ENCODE data around the gene ATP9B.

Gene ATP9B

GRCh38 chr18:79241755-79242154 is 172.6 kb downstream of the ATP9B start:
- H4K20me1 ChIP-seq (ENCODE audit: insufficient read depth, low read length) = no peaks in the 10 kb centered on the region
- H3K9me3 ChIP-seq (ENCODE audit: insufficient read depth, low read length) = no peaks in the 10 kb centered on the region
- no peak overlapping the region for H2AFZ ChIP-seq (ENCODE audit: low read depth, low read length)
- H3K79me2 ChIP-seq (ENCODE audit: low read length) = no peaks in the 10 kb centered on the region
- no peak overlapping the region for H3K27ac ChIP-seq (ENCODE audit: low read length)
- H3K4me1 ChIP-seq (ENCODE audit: low read length) = peaks cover 10% of the 10 kb centered on the region
- H3K4me3 ChIP-seq (ENCODE audit: low read length) = no peak overlapping the region
- no peaks in the 10 kb centered on the region for H3K36me3 ChIP-seq (replicated peaks; ENCODE audit: low read depth, low read length)
- no peak overlapping the region for H3K4me2 ChIP-seq (ENCODE audit: low read length)
- no peak overlapping the region for H3K9ac ChIP-seq (ENCODE audit: low read length)
- H3K27me3 ChIP-seq (ENCODE audit: low read depth, low read length) = no peaks in the 10 kb centered on the region
- no peak for TF ChIP-seq CTCF (IDR thresholded peaks at IDR 0.05; ENCODE audit: low read depth, low read length)
- TF ChIP-seq EZH2phosphoT487 (IDR thresholded peaks at IDR 0.05; ENCODE audit: low read depth) = no peak

GRCh38 chr18:79242246-79242645 is 173.1 kb downstream of the ATP9B start:
- H3K36me3 ChIP-seq (replicated peaks; ENCODE audit: low read depth, low read length) = no peaks in the 10 kb centered on the region
- H4K20me1 ChIP-seq (ENCODE audit: insufficient read depth, low read length) = peaks cover 2% of the 10 kb centered on the region; the same call in 1 of the 2 replicates
- H3K9ac ChIP-seq (ENCODE audit: low read length) = no peak overlapping the region
- H3K4me1 ChIP-seq (ENCODE audit: low read length) = peaks cover 15% of the 10 kb centered on the region
- H2AFZ ChIP-seq (ENCODE audit: low read depth, low read length) = no peak overlapping the region
- no peaks in the 10 kb centered on the region for H3K27me3 ChIP-seq (ENCODE audit: low read depth, low read length)
- no peak overlapping the region for H3K4me3 ChIP-seq (ENCODE audit: low read length)
- H3K9me3 ChIP-seq (ENCODE audit: insufficient read depth, low read length) = no peaks in the 10 kb centered on the region
- H3K4me2 ChIP-seq (ENCODE audit: low read length) = no peak overlapping the region
- H3K27ac ChIP-seq (ENCODE audit: low read length) = no peak overlapping the region
- H3K79me2 ChIP-seq (ENCODE audit: low read length) = no peaks in the 10 kb centered on the region
- TF ChIP-seq CTCF (IDR thresholded peaks at IDR 0.05; ENCODE audit: low read depth, low read length) (no peak), EZH2phosphoT487 (IDR thresholded peaks at IDR 0.05; ENCODE audit: low read depth) (no peak)

- Histone ChIP-seq H3K27me3 (ENCODE audit: low read depth, low read length) (no peaks in the 10 kb centered on the region), H2AFZ (ENCODE audit: low read depth, low read length) (peak overlapping the region; percentile 5; the same call in 1 of the 2 replicates), H3K9me3 (ENCODE audit: insufficient read depth, low read length) (no peaks in the 10 kb centered on the region), H3K27ac (ENCODE audit: low read length) (no peak overlapping the region; the same call in 1 of the 2 replicates), H4K20me1 (ENCODE audit: insufficient read depth, low read length) (peaks cover 3% of the 10 kb centered on the region; the same call in 1 of the 2 replicates), H3K9ac (ENCODE audit: low read length) (peak overlapping the region; percentile 38; the same call in 1 of the 2 replicates), H3K4me3 (ENCODE audit: low read length) (peak overlapping the region; percentile 72), H3K4me1 (ENCODE audit: low read length) (peaks cover 18% of the 10 kb centered on the region), H3K4me2 (ENCODE audit: low read length) (peak overlapping the region; percentile 69), H3K79me2 (ENCODE audit: low read length) (no peaks in the 10 kb centered on the region), H3K36me3 (replicated peaks; ENCODE audit: low read depth, low read length) (no peaks in the 10 kb centered on the region)
- TF ChIP-seq EZH2phosphoT487 (IDR thresholded peaks at IDR 0.05; ENCODE audit: low read depth) (no peak), CTCF (IDR thresholded peaks at IDR 0.05; ENCODE audit: low read depth, low read length) (peak; percentile 3; the same call in 1 of the 2 replicates)
Measured at GRCh38 chr18:79245517-79246001, 176.4 kb downstream of the ATP9B start.

GRCh38 chr18:79246309-79247108 is 177.3 kb downstream of the ATP9B start:
- Histone ChIP-seq H3K36me3 (replicated peaks; ENCODE audit: low read depth, low read length) (no peaks in the 10 kb centered on the region), H3K27ac (ENCODE audit: low read length) (peak overlapping the region; percentile 48), H3K27me3 (ENCODE audit: low read depth, low read length) (no peaks in the 10 kb centered on the region), H3K4me3 (ENCODE audit: low read length) (peak overlapping the region; percentile 73), H2AFZ (ENCODE audit: low read depth, low read length) (peak overlapping the region; percentile 49; the same call in 1 of the 2 replicates), H3K4me2 (ENCODE audit: low read length) (peak overlapping the region; percentile 88), H3K9ac (ENCODE audit: low read length) (peak overlapping the region; percentile 47), H3K9me3 (ENCODE audit: insufficient read depth, low read length) (no peaks in the 10 kb centered on the region), H4K20me1 (ENCODE audit: insufficient read depth, low read length) (peaks cover 3% of the 10 kb centered on the region; the same call in 1 of the 2 replicates), H3K4me1 (ENCODE audit: low read length) (peaks cover 18% of the 10 kb centered on the region), H3K79me2 (ENCODE audit: low read length) (no peaks in the 10 kb centered on the region)
- TF ChIP-seq CTCF (IDR thresholded peaks at IDR 0.05; ENCODE audit: low read depth, low read length) (peak; percentile 100), EZH2phosphoT487 (IDR thresholded peaks at IDR 0.05; ENCODE audit: low read depth) (no peak)
